Activated T-cell treated with anti-CD3 and anti-CD28 coated beads, Interleukin-2, amount 50 U/mL, for 1 hour (primary cell): ENCODE data around the gene RIN3.
"Not testable (repeated sequence)": the region's sequence is repeated elsewhere in the genome, so short reads cannot be mapped to it uniquely, and the experiment has no call there.

ENCODE experiments used
- DNase-seq: peaks from one replicate; pipeline ENCODE4 v3.0.0-alpha.2; 2020

RIN3 gene

DNA sequence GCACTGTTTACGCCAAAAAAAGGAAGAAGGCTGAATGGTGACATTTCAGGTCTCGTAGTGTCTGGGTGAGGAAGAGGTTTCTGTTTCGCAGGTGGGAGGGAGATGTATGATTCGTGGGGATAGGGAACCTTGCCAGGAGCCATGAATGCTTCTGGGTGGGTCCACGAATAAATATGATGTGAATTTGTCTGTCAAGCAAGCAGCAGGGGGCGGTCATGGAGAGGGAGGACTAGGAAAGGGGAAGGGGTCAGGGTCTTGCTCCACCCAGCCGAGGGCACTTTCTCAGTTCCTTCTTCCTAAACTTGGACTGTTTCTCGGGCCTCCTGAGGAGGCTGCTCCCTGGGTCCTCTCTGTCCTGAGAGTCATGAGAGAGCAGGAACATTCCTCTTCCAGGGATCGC, 162.4 kb downstream of the RIN3 start:
- peak; percentile 14 for DNase-seq

DNA sequence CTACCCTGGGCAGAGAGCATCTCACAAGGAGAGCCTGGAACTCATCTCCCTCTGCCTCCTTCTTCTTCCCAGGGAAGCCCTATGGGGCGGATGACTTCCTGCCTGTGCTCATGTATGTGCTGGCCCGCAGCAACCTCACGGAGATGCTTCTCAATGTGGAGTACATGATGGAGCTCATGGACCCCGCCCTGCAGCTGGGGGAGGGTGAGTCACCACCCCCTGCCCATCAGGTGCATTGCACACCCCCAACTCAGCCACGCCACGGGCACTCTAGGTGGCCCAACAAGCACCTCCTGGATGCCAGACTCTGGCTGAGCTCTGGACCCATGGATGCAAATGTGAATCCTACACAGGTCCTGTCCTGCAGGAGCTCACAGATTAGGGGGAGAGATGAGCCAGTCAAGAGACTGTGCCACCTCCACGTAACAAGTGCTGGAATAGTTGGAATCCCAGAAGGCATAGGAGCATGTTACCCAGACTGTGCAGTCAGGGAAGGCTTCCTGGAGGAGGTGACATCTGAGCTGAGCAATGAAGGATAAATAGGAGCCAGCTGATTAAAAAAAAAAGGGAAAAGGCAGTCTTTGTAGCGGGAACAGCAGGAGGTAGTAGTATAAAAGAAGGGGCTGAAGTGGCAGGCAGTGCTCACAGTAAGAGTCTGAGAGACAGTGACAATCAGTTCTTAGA, 163.0 kb downstream of the RIN3 start:
- peak; percentile 15 for DNase-seq

DNA sequence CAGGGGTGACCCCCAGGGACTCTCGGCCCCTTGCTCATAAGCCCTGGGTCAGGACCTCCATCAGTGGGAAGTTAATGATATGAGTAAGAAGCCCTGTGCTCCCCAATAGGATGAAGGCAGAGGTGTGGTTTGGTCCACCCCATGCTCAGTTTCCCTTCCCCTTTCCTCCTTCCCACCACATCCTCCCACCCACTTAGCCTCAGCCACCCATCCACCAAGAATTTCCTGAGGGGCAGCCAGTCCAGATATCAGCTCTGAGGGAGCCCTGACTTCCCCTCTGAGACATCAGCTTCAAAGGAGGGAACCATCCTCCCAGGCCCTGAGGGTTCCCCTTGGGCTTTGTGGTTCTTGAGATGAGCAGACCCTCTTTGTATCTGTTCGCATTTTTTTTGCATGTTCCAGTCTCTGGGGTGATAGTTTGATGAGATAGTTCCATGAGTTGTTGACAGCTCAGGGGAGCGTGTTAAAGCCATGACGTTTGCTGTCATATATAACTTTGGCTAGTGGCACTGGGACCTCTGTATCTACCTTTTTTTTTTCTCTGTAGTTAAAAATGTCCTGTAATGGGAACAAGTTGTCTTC, 163.6 kb downstream of the RIN3 start:
- DNase-seq, result peak; percentile 17

DNA sequence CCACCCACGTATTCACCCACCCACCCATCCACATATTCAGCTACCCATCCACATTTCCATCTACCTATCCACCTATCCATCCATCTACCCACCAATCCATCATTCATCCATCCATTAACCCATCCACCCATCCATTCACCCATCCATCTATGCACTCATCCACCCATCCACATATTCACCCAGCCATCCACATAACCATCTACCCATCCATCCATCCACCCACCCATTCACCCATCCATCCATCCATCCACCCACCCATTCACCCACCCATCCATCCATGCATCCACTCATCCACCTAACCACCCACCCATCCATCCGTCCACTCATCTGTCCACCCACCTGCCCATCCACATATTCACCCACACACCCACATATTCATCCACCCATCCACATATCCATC, 164.4 kb downstream of the RIN3 start:
- no peak for DNase-seq

DNA sequence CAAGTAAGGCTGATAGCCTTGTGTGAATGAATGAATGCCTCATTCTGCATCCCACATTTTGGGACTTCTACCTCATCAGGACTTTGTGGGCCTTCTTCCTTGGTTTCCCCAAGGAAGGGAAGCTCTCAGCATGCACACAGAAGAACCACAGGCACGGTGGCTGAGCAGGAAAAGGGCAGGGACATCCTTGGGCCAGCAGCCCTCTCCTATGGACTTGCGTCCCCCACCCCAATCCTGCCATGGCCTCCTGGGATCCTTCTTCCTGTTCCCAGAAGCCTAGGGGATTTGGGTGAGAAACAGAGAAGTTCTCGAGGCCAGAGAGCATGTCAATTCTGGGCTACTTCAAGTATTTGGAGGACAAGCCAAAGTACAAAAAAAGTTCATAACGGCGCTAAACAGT, 165.2 kb downstream of the RIN3 start:
- DNase-seq, result no peak

DNA sequence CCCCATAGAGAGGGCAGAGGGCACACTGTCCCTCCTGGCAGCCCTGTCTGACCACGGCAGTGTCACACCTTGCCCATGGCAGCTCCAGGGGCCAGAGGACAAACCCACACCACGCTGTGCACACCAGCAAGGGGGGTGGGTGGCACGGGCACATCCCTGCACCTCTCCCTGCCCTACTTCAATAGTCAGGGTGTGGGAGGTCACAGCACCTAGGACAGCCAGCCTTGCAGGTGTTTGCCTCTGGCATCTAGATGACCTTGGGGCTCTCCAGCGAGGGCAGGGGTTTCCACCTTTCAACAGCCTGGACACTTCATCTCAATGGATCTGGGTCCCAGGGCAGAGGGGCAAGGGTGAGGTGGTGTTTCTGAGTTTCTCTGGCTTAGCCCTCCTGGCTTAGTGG, 165.7 kb downstream of the RIN3 start:
- peak; percentile 16 for DNase-seq

DNA sequence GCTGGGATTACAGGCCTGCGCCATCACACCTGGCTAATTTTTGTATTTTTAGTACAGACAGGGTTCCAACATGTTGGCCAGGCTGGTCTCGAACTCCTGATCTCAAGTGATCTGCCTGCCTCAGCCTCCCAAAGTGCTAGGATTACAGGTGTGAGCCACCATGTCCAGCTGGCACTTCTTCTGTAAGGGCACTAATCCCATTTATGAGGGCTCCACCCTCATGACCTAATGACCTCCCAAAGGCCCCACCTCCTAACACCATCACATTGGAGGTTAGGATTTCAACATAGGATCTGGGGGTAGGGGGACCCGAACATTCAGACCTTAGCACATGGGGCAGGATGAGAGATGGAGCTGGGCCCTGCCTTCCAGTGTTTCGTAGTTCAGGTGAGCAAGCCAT, 166.7 kb downstream of the RIN3 start:
- not testable (repeated sequence) for DNase-seq

DNA sequence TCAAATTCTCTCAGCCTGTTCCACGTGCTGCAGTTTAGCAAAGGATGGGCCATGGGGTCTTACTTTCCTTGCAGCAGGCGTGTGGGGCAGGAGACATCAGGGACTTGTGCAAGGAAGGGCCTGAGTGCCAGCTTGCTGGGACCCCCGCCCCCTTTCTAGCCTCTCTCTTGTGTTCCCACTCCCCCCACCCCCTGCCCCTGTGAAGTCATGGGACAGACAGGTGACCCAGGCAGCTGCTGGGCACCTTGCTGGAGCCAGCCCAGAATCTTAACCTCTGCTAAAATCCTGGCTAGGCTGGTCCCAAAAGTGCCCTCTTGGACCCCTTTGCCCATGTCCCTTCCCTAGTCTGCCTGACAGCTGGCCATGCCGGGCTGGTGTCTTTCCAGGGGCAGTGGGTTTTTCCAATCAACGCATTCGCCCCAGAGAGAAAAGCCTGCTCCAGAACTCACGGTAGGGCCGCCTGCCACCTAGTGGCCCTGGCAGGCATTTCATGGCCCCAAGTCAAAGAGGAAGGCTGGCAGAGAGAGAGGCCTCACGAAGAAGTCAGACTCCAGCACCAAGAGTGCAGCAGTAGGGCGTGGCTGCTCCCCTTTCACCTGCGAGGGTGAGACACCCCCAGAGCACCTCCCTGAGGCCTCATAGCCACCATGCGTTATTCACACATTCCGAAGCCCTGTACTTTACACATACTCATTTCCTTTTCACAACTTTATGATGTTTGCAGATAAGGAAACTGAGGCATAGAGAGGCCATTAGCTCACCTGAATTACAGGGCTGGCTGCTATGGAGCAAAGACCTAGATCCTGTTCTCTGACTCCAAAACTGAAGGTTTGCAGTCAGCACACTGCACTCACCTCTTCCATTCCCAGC, 167.4 kb downstream of the RIN3 start:
- DNase-seq, result peak; percentile 82

DNA sequence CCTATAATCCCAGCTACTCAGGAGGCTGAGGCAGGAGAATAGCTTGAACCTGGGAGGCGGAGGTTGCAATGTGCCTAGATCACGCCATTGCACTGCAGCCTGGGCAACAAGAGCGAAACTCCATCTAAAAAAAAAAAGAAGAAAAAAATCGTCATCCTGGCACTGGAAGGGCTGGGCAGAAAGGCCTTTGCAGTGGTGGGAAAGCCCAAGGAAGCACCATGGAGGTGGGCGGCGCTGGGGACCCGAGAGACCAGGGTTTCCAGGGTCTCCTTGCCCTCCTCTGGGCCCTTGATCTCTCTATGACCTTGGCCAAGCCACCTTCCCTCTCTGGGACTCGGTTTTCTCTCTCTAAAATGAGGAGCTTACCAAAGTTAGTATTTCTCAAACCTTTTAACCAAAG, 169.5 kb downstream of the RIN3 start:
- DNase-seq, result no peak

DNA sequence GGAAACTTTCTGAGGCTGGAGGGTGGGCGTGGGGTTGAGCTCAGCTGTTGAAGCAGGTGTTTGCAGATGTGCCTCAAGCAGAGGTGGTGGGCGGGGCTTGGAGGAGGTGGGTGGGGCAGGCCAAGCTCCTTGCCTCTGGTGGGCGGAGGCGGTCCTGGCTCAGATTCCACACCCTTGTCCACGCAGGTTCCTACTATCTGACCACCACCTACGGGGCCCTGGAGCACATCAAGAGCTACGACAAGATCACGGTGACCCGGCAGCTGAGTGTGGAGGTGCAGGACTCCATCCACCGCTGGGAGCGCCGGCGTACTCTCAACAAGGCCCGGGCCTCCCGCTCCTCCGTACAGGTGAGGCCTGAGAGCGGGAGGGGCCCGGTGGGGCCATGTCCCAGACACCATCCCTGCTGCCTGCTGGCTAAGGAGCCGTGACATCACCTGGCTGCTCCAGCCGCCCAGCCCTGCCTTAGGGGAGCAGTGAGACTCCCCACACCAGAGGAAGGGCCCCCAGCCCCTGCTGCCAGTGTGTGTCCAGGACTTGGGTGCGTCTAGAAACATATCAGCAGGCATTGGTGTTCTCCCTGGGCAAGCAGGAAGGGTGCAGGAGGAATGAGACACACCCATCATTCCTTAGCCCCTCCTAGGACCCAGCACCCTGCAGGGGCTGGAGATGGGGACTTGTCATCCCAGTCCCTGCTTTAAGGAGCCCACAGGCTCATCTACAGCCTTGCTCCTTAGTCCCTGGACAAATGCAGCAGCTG, 171.4 kb downstream of the RIN3 start:
- no peak for DNase-seq

DNA sequence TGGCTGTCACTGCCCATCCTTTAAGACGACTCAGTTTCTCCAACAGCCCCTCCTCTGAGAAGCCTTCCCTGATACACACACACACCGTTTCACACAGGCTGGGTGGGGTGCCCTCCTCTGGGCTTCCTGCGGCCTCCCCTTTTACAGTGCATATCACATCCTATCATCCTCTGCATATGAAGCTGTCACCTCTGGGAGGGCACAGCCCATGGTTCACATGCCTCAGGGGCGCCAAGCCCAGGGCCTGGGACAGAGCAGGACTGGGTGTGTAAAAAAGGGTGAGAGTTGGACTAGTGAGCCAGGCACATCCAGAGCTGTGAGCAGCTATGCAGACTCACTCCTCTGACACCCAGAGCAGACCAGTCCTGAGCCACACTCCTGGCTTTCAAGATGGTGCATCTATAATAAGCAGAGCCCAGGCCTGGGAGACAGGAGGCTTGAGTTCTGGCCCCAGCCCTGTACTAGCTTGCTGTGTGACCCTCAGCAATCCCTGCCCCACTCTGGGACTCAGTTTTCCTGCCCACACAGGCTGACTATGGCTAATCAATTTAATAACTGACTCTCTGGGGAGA, 172.3 kb downstream of the RIN3 start:
- no peak for DNase-seq

DNA sequence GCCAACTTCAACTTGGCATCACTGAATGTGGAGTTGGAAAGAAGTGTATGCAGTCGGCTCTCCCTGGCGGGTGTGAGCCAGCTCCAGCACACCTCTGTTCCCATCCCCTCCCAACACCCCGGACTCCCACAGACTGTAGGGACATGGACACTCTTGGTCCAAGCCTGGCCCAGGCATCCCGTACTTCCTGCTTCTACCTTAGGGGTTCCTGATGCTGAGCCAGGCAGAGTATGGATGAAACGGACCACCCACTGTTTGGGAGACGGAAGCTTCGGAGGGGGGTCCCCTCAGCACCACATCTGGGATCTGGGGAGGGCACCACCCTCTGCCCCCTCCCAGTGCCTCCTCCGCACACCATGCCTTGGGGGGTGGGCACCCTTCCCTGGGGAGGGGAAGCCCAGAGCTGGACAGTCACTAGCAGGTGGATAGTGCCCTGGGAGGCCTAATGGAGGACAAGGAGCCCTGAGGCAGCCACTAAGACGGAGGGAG, 172.9 kb downstream of the RIN3 start:
- DNase-seq, result no peak

DNA sequence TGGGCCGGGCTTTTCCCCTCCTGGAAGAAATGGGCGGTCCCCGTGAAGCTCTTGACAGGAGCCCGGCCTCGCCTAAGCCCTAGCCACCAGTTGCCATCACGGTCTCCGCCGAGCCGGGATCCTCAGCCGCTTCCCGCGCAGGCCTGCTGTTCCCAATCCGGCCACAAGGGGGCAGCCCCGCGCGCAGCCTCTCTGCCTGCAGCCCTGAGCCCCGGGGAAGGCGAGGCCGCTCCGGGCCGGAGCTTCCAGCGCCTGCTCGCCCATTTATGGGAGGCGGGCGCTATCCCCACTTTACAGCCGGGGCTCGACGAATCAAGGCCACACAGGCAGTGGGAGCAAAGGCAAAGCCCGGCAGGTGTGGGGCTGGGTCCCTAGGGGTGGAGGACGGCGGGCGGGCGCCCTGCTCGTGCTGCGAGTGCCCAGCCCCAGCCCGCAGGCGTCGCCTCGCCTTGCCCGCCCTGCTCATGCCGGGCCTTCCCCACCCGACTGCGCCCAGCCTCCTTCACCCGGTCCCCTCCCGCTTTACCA, 173.4 kb downstream of the RIN3 start:
- peak; percentile 84 for DNase-seq

DNA sequence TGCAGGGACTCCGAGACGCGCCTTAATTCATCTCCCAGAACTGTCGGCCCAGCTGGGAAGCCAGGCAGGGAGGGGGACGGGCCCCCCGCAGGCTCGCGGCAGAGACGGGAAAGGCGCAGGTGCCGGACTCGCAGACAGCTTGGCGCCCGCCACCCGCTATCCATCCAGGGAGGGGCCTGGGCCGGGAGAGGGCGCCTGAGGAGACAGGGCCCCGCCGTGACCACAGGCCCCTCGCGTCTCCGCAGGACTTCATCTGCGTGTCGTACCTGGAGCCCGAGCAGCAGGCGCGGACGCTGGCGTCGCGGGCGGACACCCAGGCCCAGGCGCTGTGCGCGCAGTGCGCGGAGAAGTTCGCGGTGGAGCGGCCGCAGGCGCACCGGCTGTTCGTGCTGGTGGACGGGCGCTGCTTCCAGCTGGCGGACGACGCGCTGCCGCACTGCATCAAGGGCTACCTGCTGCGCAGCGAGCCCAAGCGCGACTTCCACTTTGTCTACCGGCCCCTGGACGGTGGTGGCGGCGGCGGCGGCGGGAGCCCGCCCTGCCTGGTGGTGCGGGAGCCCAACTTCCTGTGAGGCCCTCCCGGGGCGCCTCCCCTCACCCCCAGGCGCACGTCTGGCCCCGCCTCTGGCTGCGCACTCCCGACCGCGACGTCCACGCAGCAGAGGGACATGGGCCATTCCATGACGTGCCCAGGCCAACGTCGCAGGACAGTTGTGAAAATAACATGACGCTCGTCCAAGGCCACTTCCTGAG, 174.3 kb downstream of the RIN3 start:
- DNase-seq, result no peak

DNA sequence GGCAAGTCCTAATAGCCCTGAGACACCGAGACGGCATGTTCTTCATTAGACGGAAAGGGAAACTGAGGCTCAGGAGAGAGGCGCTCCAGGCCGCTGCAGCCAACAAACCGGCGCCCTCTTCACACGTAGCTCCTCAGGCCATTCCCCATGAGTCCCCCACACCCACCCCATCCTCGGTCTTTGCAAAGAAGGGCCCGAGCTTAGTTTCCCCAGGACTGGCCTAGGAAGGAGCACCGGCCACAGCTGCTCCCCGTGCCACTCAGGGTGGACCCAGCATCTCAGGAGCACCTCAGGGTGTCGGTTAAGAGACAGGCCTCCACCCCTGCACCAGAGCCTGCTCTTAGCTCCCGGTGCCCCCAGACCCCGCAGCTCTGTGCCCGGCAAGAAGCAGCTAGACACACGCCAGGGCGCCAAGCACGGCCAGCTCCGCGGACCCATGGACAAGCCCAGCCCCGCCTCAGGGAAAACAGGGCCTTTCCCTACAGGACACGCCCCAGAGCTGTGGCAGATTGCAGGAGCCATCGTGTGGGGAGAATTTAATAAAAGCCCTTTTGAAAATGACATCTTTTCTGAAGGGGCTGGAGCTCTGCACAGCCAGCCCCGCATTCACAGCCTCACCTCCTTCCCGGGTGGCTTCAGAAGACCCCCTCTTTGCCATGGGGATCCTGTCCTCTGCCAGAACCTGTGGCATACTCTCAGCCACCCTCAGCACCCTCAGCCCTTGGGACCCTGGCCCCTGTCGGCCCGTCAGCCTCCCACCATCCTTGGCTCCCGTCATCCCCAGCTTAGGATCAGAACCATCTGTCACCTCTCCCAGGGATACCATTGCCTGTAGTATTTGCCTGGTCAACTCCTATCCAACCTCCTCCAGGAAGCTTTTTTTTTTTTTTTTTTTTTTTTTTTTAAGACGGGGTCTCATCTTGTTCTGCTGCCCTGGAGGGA, 175.1 kb downstream of the RIN3 start:
- no peak for DNase-seq

DNA sequence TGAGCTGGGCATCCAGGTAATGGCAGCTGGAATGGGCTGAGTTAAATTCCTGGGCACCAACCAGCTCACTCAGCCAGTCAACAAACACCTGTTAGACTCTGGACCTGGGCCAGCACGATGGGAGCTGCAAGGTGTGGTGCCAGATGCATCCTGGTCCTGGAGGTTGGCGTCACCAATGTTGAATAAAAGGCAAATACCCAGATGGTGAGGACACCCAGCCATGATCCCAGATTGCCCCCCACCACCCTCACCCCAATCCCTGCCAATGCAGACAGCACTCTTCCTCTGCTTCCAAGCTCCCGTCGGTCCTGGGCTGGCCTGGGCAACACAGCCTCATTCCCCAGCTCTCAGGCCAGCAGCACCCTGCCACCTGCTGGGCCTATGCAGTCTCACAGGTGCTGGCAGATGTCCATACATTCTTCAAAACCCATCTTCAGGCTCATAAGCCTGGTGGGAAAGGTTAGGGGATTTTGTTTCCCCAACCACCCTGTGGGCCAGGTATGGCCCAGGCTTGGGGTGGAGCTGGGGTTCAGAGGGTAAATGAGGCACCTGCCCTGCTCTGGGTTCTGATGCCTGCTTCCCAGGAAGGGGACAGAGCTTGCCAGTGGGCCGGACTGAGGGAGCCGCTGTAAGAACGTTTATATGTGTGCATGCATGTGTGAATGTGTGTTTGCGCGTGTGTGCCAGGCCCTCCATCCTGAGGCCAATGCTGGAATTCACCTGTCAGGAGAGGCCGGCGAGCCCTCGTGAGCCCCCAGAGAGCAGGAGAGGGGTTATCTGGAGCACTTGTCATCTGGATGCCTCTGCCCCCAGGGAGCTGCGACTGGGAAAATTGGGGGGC, 176.8 kb downstream of the RIN3 start:
- DNase-seq, result no peak

DNA sequence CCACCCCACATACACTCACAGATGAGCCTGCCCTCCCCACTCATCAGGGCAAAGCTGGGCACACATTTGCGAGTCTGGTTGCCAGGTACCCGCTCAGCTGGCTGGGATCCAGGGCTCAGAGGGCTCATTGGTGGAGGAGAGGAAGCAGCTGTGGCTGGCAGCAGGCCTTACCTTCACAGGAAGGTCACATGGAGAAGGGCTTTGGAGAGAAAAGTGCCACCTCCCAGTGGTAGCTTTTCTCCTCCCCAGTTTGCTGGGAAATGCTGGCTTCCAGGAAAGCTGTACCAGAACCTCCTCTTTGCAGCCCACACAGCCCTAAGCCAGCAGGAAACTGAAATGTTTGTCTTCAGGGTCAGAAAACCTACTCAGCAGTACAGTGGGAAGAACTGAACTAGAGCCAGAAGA, 179.2 kb downstream of the RIN3 start:
- no peak for DNase-seq

DNA sequence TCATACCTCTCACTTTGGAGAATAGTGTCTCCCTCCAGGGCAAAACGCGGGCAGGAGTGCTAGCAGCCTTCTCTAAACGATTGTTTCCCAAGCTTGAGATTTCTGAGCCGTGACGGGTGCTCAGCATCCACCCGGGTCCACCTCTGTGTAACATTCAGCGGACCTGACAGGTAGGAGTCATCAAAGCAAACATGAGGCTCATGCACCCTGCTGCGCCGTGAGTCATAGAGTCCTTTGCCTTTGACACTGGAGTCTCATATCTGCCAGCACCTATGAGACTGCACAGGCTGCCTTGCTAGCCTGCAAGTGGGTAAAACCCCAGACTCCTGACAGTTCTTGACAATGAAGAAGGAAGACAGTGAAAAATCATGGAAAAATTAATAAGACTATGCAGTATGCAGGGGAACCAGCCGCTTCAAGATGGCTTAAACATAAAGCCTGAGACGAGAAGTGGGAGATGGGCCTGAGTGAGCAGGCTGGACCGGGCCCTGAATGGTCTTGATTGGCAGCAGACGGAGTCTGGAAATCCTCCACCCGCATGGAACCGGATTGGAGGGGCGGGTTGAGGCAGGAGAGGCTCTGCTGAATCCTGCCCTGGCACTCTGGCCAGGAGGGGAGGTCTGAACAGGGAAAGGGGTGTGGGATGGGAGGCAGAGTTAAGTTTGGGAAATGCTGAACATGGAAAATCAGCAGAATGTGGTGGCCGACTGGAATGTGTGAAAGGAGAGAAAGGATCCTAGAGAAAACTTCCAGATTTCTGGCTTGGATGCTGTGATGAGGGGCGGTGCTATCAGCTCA, 180.6 kb downstream of the RIN3 start:
- DNase-seq, result no peak

DNA sequence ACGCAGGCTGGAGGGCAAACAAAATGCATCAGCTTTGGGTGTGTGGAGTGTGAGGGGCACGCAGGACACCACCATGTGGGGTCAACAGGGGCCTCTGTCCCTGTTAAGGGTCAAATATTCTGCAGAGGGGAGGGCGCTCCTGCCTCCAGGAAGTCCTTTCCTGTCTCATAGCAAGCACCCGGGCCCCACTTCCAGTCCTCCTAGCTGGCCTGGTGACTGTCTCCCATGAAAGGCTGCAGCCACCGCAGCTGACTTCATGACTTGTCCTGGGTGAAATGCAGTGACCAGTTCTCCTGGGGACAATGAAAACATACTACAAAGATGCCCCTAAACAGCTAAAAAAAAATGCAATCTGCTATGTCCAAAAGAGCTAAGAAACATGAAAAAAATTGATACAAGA, 181.2 kb downstream of the RIN3 start:
- no peak for DNase-seq
